RWPE2 (cell line): ENCODE measurements around the gene DLGAP4.

ENCODE experiments used
- ATAC-seq: fragments of 200-7000 bp; cut with Tn5 transposase; 3 replicates; pipeline ENCODE4 v1.9.1; 2021; ENCODE audit warnings: low read depth
- DNase-seq: peaks from one replicate; pipeline ENCODE4 v3.0.0-alpha.2; 2020; ENCODE audit warnings: low spot score
- H3K27ac ChIP-seq: fragments of 450-650 bp; 2 replicates; pipeline ENCODE4 v1.5.1; 2017; ENCODE audit warnings: mild to moderate bottlenecking; ENCODE audit not compliant: poor library complexity, severe bottlenecking
- H3K27me3 ChIP-seq: fragments of 250-450 bp; sonication (Bioruptor Pico); 2 replicates; pipeline ENCODE4 v1.5.1; 2021; ENCODE audit warnings: mild to moderate bottlenecking, moderate library complexity; ENCODE audit not compliant: insufficient read depth, poor library complexity, severe bottlenecking
- H3K36me3 ChIP-seq: fragments of 250-450 bp; sonication (Bioruptor Pico); 2 replicates; pipeline ENCODE4 v1.5.1; 2020; ENCODE audit warnings: low read depth, mild to moderate bottlenecking, moderate library complexity
- H3K4me1 ChIP-seq: fragments of 250-450 bp; sonication (Bioruptor Pico); 2 replicates; pipeline ENCODE4 v1.5.1; 2021; ENCODE audit warnings: mild to moderate bottlenecking, moderate library complexity; ENCODE audit not compliant: insufficient read depth, poor library complexity, severe bottlenecking
- H3K4me3 ChIP-seq: fragments of 250-450 bp; sonication (Bioruptor Pico); 2 replicates; pipeline ENCODE4 v1.5.1; 2021; ENCODE audit warnings: mild to moderate bottlenecking, moderate library complexity; ENCODE audit not compliant: severe bottlenecking
- H3K9me3 ChIP-seq: fragments of 250-450 bp; sonication (Bioruptor Pico); 2 replicates; pipeline ENCODE4 v1.5.1; 2021; ENCODE audit warnings: mild to moderate bottlenecking, moderate library complexity; ENCODE audit not compliant: severe bottlenecking
- CTCF ChIP-seq: fragments of 450-650 bp; IDR thresholded peaks from one replicate; pipeline ENCODE4 v1.5.1; 2017; ENCODE audit warnings: mild to moderate bottlenecking, moderate library complexity; ENCODE audit not compliant: poor library complexity, severe bottlenecking

The DLGAP4 gene, protein sequence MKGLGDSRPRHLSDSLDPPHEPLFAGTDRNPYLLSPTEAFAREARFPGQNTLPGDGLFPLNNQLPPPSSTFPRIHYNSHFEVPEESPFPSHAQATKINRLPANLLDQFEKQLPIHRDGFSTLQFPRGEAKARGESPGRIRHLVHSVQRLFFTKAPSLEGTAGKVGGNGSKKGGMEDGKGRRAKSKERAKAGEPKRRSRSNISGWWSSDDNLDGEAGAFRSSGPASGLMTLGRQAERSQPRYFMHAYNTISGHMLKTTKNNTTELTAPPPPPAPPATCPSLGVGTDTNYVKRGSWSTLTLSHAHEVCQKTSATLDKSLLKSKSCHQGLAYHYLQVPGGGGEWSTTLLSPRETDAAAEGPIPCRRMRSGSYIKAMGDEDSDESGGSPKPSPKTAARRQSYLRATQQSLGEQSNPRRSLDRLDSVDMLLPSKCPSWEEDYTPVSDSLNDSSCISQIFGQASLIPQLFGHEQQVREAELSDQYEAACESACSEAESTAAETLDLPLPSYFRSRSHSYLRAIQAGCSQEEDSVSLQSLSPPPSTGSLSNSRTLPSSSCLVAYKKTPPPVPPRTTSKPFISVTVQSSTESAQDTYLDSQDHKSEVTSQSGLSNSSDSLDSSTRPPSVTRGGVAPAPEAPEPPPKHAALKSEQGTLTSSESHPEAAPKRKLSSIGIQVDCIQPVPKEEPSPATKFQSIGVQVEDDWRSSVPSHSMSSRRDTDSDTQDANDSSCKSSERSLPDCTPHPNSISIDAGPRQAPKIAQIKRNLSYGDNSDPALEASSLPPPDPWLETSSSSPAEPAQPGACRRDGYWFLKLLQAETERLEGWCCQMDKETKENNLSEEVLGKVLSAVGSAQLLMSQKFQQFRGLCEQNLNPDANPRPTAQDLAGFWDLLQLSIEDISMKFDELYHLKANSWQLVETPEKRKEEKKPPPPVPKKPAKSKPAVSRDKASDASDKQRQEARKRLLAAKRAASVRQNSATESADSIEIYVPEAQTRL

DNA sequence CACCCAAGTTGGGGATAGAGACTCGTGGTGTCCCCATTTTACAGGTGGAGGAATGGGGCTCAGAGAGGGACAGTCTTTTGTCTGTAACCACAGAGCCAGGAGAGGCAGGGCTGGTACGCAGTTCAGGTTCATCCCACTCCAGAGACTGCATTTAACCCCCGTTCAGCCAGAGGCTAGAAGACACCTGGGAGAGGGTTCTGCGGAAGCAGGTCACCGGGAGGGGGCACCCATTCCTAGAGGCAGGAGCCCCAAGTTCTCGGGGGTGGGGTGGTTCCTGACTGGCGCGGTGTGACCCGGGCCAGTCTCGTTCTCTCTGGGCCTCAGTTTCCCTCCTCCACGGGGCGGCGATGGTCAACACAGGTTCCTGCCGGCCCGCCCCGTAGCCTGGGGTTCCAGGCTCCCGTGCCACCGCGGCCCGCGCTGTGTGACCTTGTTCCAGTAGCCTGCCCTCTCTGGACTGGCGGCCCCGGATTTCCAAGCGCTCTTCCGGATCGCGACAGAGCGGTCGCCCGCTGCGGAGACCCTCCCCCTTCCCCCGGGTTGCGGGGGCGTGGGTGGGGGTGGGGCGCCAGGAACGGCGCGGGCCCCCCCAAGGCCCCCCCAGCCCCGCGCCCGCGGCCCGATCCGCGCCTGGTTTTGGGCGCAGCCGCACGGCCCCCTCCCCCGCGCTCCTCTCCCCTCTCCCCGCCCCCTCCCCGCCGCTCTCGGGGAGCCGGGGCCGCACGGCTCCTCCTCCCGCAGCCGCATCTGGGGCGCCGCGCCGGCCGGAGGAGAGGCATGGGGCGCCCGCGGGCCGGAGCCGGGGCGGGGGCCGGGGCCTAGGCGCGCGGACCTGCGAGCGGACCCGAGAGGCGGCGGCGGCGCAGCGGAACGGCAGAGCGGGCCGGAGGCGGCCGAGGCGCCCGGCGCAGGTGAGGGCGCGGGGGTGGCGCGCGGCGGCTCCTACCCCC is at the start of gene DLGAP4:
TSS of gene DLGAP4 (plus strand) at position 738 of the 950 bp plus-strand sequence. CDS start 125,379 bp downstream, outside the sequence.
- Histone ChIP-seq H3K9me3 (no peaks in the 10 kb centered on the region), H3K27me3 (peaks cover 90% of the 10 kb centered on the region), H3K4me3 (peak within 1 kb of the TSS; percentile 23), H3K4me1 (no peaks in the 10 kb centered on the region), H3K36me3 (no peaks in the 10 kb centered on the region), H3K27ac (no peak within 1 kb of the TSS)
- peak; percentile 17; the same call in 2 of the 3 replicates for ATAC-seq
- peak; percentile 46 for TF ChIP-seq CTCF
- DNase-seq: no peak

GRCh38 chr20:36259177-36260061 is 46.7 kb upstream of the DLGAP4 start:
- H3K36me3 ChIP-seq: peaks cover 30% of the 10 kb centered on the region
- DNase-seq (peak; percentile 66), ATAC-seq (peak; percentile 14; the same call in 2 of the 3 replicates)
- H3K4me1 ChIP-seq: no peaks in the 10 kb centered on the region
- H3K27ac ChIP-seq: no peak overlapping the region
- H3K9me3 ChIP-seq: no peaks in the 10 kb centered on the region
- H3K4me3 ChIP-seq: no peak overlapping the region
- no peaks in the 10 kb centered on the region for H3K27me3 ChIP-seq
- no peak for TF ChIP-seq CTCF

DNA sequence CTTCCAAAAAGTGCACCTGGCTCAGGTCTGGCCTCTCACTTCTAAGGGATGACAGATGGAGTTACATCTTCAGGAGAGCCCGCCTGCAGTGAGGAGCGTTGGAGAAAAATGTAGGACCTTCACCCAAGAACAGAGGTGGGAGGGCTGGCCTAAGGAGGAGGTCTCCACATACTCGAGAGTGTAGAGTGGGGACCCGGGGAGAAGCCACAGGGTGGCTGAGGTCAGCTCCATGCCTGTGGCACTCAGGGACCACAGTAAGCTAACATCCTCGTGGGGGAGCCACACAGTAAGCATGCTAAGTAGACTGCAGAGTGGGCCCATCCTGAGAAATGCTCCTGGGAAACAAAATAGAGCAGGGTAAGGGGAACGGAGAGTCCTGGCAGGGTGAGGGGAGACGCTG is 45.8 kb upstream of the DLGAP4 start:
- Histone ChIP-seq H3K27ac (no peak overlapping the region), H3K4me1 (no peaks in the 10 kb centered on the region), H3K9me3 (no peaks in the 10 kb centered on the region), H3K4me3 (no peak overlapping the region), H3K36me3 (peaks cover 21% of the 10 kb centered on the region), H3K27me3 (no peaks in the 10 kb centered on the region)
- TF ChIP-seq CTCF: no peak
- peak; percentile 73 for DNase-seq
- ATAC-seq: 0 out of 3 replicates have a peak, but pooled peaks have one; percentile 6
